GM18502 (cell line): ENCODE measurements around the gene OR6K3.
"Not testable (repeated sequence)": the region's sequence is repeated elsewhere in the genome, so short reads cannot be mapped to it uniquely, and the experiment has no call there.

ENCODE experiments used
- ATAC-seq: cut with Tn5 transposase; IDR thresholded peaks from one replicate; pipeline ENCODE4 v1.9.1; 2021; ENCODE audit warnings: mild to moderate bottlenecking; ENCODE audit not compliant: unreplicated experiment, poor library complexity

Gene OR6K3, protein sequence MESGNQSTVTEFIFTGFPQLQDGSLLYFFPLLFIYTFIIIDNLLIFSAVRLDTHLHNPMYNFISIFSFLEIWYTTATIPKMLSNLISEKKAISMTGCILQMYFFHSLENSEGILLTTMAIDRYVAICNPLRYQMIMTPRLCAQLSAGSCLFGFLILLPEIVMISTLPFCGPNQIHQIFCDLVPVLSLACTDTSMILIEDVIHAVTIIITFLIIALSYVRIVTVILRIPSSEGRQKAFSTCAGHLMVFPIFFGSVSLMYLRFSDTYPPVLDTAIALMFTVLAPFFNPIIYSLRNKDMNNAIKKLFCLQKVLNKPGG

DNA sequence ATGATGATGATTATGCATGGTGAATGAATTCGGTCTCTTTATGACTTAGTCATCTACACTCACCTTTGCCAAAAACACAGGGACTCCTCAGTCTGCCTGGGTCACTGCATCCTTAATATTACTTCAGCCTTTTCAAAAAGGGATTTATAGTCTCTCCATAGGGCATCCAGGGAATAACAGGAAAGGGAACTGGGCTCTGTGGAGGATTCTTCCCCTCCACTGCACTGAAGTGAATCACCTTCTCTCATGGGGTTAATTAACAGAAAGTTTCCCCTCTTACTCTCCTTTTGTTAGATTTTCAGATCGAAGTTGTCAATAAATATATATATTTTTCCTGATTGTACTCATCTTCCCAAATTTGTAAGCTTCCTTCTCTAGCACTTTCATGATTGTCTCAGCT lies at the start of gene OR6K3:
Gene OR6K3 (minus strand): TSS at position 101 of the 400 bp plus-strand sequence. CDS start 2,605 bp downstream, outside the sequence.
- no peak for ATAC-seq

DNA sequence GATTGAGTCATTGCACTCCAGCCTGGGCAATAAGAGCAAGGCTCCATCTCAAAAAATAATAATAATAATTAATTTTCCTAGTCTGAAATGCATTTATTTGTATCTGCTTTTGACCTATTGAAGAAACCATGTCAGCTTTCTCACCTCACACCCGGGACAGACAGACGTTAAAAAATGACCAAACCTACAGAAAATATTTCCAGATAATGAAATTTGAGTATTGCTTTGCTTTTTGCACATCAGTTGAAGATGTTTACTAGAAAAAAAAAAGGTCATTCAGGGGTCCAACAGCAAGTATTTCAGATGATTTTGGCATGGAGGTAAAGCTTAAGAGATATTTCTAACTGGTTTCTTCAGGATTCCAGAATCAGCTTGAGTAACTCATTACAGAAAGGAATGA lies 33.9 kb upstream of the OR6K3 start, which contains the start of gene OR6K6:
Gene OR6K6 (plus strand): TSS at position 301 of the 400 bp plus-strand sequence. CDS start 168 bp downstream, outside the sequence.
- no peak for ATAC-seq

DNA sequence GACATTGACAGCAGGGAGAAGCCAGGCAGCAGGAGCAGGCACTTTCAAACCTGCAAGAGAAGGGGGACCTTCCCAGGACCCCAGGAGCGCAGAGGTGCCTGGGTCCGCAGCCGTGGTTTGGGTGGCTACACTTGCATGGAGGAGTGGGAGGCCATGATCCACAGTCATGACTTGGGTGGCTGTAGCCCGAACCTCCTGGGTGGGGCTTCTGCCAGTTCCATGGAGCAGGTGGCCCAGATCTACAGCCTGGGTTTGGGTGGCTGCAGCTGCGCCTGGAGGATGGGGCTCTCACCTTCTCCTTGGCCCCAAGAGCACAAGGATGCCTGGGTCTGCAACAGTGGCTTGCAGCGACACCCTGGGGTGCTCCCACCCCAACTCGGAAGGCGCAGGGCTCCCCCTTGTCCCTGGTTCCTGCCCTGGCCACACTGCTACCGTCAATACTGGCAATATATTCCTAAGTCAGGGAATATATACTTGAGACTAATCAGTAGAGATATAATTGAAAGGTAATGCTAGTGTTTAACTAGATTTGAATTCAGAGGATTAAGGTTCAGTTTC lies 31.7 kb upstream of the OR6K3 start:
- ATAC-seq = no peak

DNA sequence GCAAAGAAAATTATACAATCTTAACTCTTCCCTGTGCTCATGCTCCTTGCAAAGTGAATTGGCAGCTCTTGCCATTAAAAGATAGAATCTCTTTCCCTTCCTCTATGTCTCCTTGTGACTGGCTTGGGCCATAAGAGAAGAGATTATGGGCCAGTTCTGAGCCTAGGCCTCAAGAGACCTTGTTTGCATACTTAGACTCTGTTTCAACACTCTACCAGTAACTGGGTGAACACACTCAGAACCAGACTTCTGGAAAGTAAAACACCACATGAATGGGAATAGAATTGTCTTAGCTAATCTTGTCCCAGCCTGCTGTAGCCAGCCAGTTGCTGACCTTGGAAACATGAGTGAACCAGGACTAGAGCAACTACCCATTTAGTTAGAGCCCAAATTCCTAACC lies 15.3 kb upstream of the OR6K3 start:
- no peak for ATAC-seq

DNA sequence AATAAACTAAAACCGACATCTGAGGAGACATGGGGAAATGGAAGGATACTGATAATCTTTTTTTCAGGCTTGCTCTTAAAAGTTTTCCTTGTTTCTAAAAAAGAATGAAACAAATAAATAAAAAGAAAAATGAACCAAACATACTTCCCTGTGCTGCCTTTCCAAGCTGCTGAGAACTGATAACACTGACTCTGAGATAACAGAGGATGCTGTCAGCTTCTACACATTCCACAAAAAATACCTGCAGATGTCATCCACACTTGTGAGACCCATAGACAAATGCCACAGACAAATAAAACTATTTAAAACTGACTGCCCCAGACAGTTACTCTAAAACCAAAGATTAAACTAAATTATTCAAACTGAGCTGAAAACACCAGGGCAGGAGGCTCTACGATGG lies 12.0 kb upstream of the OR6K3 start:
- no peak for ATAC-seq

DNA sequence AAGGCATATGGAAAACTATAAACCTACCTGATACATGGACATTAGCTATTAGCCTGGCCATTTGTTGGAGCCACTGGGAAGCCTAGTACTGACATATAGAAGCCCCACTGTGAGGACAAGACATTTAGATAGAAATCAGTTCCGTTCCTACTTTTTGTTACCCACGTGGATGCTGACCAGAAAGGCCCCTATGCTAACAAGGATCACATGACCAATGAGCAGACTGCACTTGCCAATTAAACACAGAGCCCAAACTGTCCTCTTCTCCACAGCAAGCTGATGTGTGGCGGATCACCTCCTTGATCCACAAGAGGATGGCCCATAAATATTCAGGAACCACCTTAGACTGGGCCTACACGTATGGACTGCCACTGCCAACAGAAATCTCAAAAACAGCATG lies 11.2 kb upstream of the OR6K3 start:
- no peak for ATAC-seq

DNA sequence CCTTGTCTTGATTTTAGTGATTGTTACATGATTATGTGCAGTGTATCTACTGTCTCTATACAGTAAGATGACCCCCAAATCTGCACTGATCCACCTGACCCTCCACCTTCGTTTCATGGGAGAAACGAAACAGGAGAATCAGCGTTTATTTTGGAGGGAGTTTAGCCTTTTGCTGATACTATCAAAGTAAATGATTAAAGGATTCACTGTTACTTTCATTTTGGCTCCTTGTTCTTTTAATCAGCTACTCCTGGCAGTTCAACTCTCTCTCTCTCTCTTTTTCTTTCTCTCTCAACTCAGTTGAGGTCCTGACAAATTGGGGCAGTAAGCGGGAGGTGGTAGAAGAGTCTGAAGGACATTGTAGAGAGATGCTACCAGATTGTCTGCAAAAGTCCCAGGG lies 9.9 kb upstream of the OR6K3 start:
- no peak for ATAC-seq

DNA sequence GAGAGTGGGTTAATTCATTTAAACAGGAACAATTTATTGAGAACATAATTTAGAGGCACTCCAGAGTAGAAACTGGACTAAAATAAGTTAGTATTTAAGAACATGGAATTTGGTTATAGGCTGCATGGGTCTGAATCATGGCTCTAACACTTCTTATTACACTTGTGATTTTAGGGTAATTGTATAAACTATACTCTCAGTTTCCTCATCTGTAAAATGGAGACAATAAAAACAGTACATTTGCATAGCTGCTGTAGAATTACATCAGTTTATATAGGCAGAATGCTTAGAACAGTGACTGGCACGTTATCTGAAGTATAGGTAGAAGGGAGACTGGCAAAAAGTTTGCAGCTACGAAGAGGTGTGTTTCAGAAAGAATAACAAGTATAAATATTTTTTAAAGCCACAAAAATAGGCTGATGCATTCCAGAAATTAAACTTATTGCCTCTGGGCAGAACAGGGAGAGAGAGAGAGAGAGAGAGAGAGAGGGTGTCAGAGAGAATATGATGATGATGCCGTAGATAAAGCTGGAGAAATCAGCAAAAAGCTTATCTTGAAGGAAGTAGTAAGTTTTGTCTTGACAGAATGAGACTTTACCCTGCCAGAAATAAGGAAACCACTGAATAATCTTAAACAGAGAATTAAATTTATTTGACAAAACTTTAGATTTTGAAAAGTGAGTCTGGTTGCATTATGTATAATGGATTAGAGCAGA lies 8.1 kb upstream of the OR6K3 start:
- ATAC-seq = no peak

DNA sequence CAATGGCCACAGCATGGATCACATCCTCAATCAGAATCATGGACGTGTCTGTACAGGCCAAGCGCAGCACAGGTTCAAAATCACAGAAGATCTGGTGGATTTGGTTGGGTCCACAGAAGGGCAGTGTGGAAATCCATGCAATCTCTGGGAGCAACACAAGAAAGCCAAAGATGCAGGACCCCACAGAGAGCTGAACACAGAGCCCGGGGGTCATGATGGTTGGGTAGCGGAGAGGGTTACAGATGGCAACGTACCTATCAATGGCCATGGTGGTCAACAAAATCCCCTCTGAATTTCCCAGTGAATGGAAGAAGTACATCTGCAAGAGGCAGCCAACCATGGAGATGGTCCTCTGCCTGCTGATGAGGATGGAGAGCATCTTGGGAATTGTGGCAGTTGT lies 3.9 kb upstream of the OR6K3 start:
- ATAC-seq = no peak

DNA sequence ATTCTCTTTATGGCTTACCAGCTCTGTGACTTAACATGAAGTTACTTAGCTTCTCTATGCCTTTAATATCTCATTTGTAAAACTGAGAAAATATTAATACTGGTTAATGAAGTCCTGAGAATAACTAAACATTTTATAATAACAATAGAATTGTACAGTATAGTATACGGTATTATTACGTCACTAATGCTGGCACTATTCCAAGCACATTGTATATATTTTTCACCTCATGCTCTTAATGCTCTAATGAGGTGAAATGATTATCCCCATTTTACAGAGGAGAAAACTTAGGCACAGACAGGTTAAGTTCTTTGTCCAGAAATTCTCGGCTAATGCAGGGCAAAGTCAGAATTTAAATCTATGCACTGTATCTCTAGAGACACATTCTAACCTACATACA lies 856 bp downstream of the OR6K3 start:
- ATAC-seq = no peak

DNA sequence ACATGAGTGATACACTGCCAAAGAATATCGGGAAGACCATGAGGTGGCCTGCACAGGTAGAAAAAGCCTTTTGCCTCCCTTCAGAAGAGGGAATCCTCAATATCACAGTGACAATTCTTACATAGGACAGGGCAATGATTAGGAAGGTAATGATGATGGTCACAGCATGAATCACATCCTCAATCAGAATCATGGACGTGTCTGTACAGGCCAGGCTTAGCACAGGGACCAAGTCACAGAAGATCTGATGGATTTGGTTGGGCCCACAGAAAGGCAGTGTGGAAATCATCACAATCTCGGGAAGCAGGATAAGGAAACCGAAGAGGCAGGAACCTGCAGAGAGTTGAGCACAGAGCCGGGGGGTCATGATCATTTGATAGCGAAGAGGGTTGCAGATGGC lies 3.2 kb downstream of the OR6K3 start:
- no peak for ATAC-seq

DNA sequence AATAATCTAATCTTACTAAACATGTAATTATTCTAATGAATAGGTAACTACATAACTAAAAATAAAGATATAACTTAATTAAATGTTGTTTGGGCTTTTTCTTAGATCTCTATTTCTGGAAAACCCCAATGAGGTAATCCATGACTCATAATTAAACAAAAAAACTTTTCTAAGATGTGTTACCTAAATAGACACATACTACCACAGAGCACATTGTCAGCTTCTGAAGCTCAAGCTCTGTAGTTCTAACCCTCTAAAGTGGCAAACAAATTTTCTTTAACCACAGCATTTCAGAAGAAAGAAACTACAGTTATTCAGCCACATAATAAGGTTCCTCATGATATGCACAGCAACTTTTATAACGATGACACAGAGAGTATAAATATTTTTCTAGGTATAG lies 4.2 kb downstream of the OR6K3 start:
- peak; percentile 44 for ATAC-seq

DNA sequence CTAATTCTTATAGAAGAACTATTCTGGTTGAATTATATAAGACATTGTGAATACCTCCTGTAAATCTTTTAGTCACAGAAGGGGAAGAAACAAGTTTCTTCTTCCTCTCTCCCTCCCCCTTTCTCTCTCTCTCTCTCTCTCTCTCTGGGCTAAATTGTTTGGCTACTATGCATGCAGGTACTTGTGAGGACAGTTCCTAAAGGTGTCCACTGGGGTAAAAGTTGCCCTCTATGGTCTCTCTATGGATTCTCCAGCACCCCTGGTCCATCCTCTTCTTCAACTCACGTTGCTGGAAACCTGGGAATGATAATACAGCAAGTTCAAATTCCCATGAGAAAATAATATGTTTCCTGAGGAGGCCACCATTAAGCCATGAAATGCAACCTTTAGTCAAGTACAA lies 5.8 kb downstream of the OR6K3 start:
- ATAC-seq = no peak

DNA sequence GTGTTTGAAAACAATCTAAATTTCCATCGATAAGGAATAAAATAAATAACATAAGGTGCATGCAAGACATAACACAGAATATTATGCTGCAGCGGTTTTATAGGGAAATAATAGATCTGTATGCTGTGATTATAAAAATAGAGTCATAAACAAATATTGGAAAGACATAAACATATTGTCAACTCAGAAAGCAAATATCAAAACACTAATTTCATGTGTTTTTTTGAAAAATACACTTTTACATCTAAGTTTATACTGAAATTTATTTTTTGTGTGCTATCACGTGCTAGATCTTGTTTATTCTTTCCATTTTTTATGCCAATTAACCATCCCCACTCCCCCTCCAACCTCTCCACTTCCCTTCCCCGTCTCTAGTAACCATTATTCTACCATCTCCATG lies 9.4 kb downstream of the OR6K3 start:
- no peak for ATAC-seq

DNA sequence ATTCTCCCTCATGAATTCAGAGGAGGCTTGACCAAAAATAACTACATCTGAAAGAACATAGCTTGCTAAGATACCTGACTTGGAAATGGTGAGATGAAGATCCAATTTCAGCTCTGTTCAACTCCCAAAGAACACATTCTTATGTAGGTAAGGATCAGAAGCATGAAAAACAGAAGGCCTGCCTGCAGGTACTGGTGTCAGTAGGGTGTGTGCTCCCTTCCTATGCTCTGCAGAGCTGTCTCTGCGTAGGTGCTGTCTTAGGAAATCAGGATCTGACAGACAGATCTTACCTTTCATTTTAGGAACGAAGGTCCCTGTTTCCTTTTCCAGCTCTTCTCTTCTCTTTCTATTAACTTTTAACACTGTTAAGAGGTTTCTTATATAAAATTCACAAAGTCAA lies 14.4 kb downstream of the OR6K3 start:
- ATAC-seq = no peak

DNA sequence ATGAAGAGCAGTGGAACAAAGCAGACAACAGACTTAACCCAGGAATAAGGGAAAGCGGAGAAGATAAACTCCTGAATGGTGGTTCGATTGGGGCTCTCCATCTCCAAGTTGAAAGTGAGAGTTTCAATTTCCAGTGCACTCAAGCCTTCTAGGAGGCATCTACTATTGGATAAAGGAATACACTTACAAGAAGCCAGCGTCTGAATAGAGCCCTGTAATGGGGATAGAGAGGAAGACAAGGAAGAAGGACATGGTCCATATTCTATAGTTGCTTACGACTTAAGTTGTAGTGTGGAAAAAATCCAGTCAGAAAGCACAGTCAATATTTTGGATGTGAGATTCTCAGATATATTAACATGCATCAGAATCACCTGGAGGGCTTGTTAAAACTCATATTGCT lies 20.0 kb downstream of the OR6K3 start, which contains the start of gene OR6K2:
Gene OR6K2 (minus strand): TSS at position 101 of the 400 bp plus-strand sequence. CDS start 0 bp downstream, at position 101.
- no peak for ATAC-seq

DNA sequence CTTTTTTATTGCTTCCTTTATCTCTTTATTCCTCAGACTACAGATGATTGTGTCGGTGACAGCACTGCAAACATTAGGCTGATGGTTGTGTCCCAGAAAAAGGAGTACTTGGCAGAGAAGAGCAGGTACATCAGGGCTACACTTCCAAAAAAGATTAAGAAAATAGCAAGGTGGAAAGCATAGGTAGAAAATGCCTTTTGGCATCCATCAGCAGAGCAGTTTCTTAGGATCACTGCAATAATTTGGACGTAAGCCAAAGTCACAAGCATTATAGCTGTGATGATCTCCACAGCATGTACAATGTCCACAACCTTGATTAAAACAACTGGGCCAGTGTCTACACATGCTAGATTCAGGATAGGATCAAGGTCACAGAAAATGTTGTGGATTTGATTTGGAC lies 25.9 kb downstream of the OR6K3 start:
- ATAC-seq = no peak

DNA sequence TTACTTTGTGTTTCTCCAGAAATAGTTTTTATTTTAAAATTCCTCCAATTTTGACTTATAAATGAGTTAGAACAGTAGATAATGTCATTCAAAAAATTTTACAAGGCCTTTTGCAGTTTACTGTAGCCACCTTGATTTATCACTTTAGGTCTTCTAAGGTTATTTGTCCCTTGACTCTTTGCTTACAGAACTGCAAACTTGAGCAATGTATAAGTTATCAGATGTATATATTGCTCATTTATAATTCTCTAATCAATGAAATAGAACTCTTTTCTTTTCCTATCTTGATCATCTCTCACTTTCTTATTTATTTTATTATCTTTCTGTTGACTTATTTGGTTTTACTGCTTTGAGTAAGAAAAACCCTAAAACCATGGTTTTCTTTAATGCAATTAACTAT lies 28.2 kb downstream of the OR6K3 start:
- no peak for ATAC-seq

DNA sequence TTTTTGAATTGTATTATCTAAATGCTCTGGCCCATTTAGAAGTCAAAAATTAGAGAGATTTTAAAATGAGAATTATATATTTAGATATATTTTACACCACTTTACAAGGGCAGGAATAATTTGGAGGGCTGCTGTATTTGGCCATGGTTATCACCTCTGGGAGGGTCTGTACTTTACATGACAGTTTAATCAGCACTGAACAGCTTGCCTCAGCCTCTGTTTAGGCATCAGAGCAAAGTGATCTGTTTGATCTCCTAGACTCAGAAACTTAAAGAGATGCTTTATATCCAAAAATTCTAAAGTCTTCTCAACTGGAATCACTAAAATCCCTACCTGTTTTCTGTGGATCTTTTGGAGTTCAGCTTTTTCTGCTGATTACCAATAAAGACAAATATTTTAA lies 28.6 kb downstream of the OR6K3 start:
- no peak for ATAC-seq

DNA sequence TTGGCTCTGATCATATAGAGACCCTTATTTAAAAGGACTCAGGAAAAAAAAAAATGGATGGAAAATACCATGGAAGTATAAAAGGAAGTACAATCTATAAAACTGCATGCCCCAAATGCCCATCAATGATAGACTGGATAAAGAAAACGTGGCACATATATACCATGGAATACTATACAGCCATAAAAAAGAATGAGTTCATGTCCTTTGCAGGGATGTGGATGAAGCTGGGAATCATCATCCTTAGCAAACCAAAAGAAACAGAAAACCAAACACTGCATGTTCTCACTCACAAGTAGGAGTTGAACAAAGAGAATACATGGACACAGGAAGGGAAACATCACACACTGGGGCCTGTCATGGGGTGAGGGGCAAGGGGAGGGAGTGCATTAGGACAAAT lies 29.4 kb downstream of the OR6K3 start:
- not testable (repeated sequence) for ATAC-seq

DNA sequence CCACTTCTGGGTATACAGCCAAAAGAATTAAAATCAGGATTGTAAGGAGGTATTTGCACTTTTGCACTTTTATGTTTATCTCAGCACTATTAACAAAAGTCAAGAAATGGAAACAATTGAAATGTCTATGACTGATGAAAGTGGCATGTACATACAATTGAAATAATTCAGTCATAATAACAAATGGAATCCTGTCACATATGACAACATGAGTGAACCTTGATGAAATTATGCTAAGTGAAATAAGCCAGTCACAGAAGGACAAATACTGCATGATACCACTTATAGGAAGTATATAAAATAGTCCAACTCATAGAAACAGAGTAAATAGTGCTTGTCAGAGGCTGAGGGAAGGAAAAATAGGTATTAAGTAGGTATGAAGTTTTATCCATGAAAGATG lies 30.6 kb downstream of the OR6K3 start:
- no peak for ATAC-seq
